ENCODE measurements around the gene FCN2.

The FCN2 gene

GRCh38 chr9:134838651-134839454 lies 41.8 kb upstream of the FCN2 start:
- H3K4me3 ChIP-seq (ENCODE audit: low read length) = no peak overlapping the region
- no peak overlapping the region for H3K4me2 ChIP-seq (ENCODE audit: low read depth, low read length)
- no peak for TF ChIP-seq EZH2 (optimal IDR thresholded peaks at IDR 0.05; ENCODE audit: low read depth, low read length)
- TF ChIP-seq CTCF (IDR thresholded peaks at IDR 0.05; ENCODE audit: low read length) = no peak
- TF ChIP-seq EZH2phosphoT487 (IDR thresholded peaks at IDR 0.05; ENCODE audit: low read length) = no peak
- no peaks in the 10 kb centered on the region for H4K20me1 ChIP-seq (ENCODE audit: insufficient read depth, low read length)
- no peaks in the 10 kb centered on the region for H3K36me3 ChIP-seq (replicated peaks; ENCODE audit: insufficient read depth, low read length)
- H3K9me3 ChIP-seq (replicated peaks; ENCODE audit: insufficient read depth, low read length) = no peaks in the 10 kb centered on the region
- H3F3A ChIP-seq (ENCODE audit: insufficient read depth, low read length) = no peaks in the 10 kb centered on the region
- H3K9me2 ChIP-seq (replicated peaks; ENCODE audit: insufficient read depth, low read length) = no peaks in the 10 kb centered on the region
- no peak overlapping the region for H3K9ac ChIP-seq (ENCODE audit: low read length)
- no peaks in the 10 kb centered on the region for H3K4me1 ChIP-seq (ENCODE audit: low read length)
- DNase-seq = no peak
- H3K27me3 ChIP-seq (replicated peaks; ENCODE audit: insufficient read depth, low read length) = peaks cover 37% of the 10 kb centered on the region
- H3K79me2 ChIP-seq (ENCODE audit: low read length) = no peaks in the 10 kb centered on the region
- no peak overlapping the region for H2AFZ ChIP-seq (ENCODE audit: low read length)
- H3K27ac ChIP-seq (ENCODE audit: low read length) = no peak overlapping the region

- Histone ChIP-seq H3K9me3 (replicated peaks; ENCODE audit: insufficient read depth, low read length) (no peaks in the 10 kb centered on the region), H3K9ac (ENCODE audit: low read length) (no peak overlapping the region), H4K20me1 (ENCODE audit: insufficient read depth, low read length) (no peaks in the 10 kb centered on the region), H3K27me3 (replicated peaks; ENCODE audit: insufficient read depth, low read length) (peaks cover 39% of the 10 kb centered on the region), H2AFZ (ENCODE audit: low read length) (no peak overlapping the region), H3K4me1 (ENCODE audit: low read length) (no peaks in the 10 kb centered on the region), H3K4me2 (ENCODE audit: low read depth, low read length) (no peak overlapping the region), H3K79me2 (ENCODE audit: low read length) (no peaks in the 10 kb centered on the region), H3K9me2 (replicated peaks; ENCODE audit: insufficient read depth, low read length) (no peaks in the 10 kb centered on the region), H3K4me3 (ENCODE audit: low read length) (no peak overlapping the region), H3K36me3 (replicated peaks; ENCODE audit: insufficient read depth, low read length) (no peaks in the 10 kb centered on the region), H3F3A (ENCODE audit: insufficient read depth, low read length) (no peaks in the 10 kb centered on the region), H3K27ac (ENCODE audit: low read length) (no peak overlapping the region)
- TF ChIP-seq EZH2phosphoT487 (IDR thresholded peaks at IDR 0.05; ENCODE audit: low read length) (no peak), EZH2 (optimal IDR thresholded peaks at IDR 0.05; ENCODE audit: low read depth, low read length) (no peak), CTCF (IDR thresholded peaks at IDR 0.05; ENCODE audit: low read length) (no peak)
- no peak for DNase-seq
These were observed 41.0 kb upstream of the FCN2 start for GRCh38 chr9:134839455-134840125.

GRCh38 chr9:134840511-134840910 lies 40.1 kb upstream of the FCN2 start:
- Histone ChIP-seq H3K9ac (ENCODE audit: low read length) (no peak overlapping the region), H3K79me2 (ENCODE audit: low read length) (no peaks in the 10 kb centered on the region), H4K20me1 (ENCODE audit: insufficient read depth, low read length) (no peaks in the 10 kb centered on the region), H3K4me2 (ENCODE audit: low read depth, low read length) (no peak overlapping the region), H3K27ac (ENCODE audit: low read length) (no peak overlapping the region), H3F3A (ENCODE audit: insufficient read depth, low read length) (no peaks in the 10 kb centered on the region), H3K4me3 (ENCODE audit: low read length) (no peak overlapping the region), H3K27me3 (replicated peaks; ENCODE audit: insufficient read depth, low read length) (peaks cover 48% of the 10 kb centered on the region), H3K9me2 (replicated peaks; ENCODE audit: insufficient read depth, low read length) (no peaks in the 10 kb centered on the region), H3K9me3 (replicated peaks; ENCODE audit: insufficient read depth, low read length) (no peaks in the 10 kb centered on the region), H3K4me1 (ENCODE audit: low read length) (no peaks in the 10 kb centered on the region), H3K36me3 (replicated peaks; ENCODE audit: insufficient read depth, low read length) (no peaks in the 10 kb centered on the region), H2AFZ (ENCODE audit: low read length) (no peak overlapping the region)
- DNase-seq = no peak
- TF ChIP-seq CTCF (IDR thresholded peaks at IDR 0.05; ENCODE audit: low read length) (no peak), EZH2phosphoT487 (IDR thresholded peaks at IDR 0.05; ENCODE audit: low read length) (no peak), EZH2 (optimal IDR thresholded peaks at IDR 0.05; ENCODE audit: low read depth, low read length) (no peak)

All from MM.1S (cell line).